ENCODE measurements around the gene PCDH9.

- TF ChIP-seq CTCF (IDR thresholded peaks at IDR 0.05) (no peak), POLR2AphosphoS5 (IDR thresholded peaks at IDR 0.05; ENCODE audit: insufficient read depth in 1 of 2, low read depth in 1 of 2) (no peak)
Observed at GRCh38 chr13:66399873-66400272, 830.3 kb downstream of the PCDH9 start.
